SU-DHL-6 (cell line): Measurements from ENCODE around the gene C1orf116.

Experiments used
- H2AFZ ChIP-seq: fragments of 200-600 bp; sonication (generic); 2 replicates; pipeline ENCODE4 v1.6.1; 2014; ENCODE audit warnings: low read depth, mild to moderate bottlenecking, moderate library complexity, mixed read lengths, antibody characterized with exemption, low read length; ENCODE audit not compliant: severe bottlenecking
- H3F3A ChIP-seq: fragments of 200-600 bp; shearing (Covaris generic); 2 replicates; pipeline ENCODE4 v1.6.0; 2016; ENCODE audit warnings: antibody characterized with exemption, mild to moderate bottlenecking; ENCODE audit not compliant: insufficient read depth
- H3K27ac ChIP-seq: fragments of 200-600 bp; sonication (generic); 2 replicates; pipeline ENCODE4 v1.5.1; 2016; ENCODE audit warnings: low read depth, mild to moderate bottlenecking, low read length, moderate library complexity, mixed read lengths
- H3K27me3 ChIP-seq: fragments of 200-600 bp; sonication (generic), shearing (Covaris generic); 2 replicates; pipeline ENCODE4 v1.6.0; 2014; ENCODE audit warnings: mild to moderate bottlenecking, low read length
- H3K36me3 ChIP-seq: fragments of 200-600 bp; sonication (generic); 2 replicates; pipeline ENCODE4 v1.6.1; 2014; ENCODE audit warnings: mild to moderate bottlenecking, low read length, mixed read lengths
- H3K4me2 ChIP-seq: fragments of 300-600, 200-600 bp; shearing (Covaris generic), sonication (generic); 2 replicates; pipeline ENCODE4 v1.6.0; 2014; ENCODE audit warnings: low read length, low read depth, mild to moderate bottlenecking; ENCODE audit not compliant: poor library complexity, severe bottlenecking
- H3K4me3 ChIP-seq: fragments of 200-600 bp; sonication (generic); 2 replicates; pipeline ENCODE4 v1.5.1; 2014; ENCODE audit warnings: antibody characterized with exemption, low read length, mild to moderate bottlenecking, mixed read lengths; ENCODE audit not compliant: insufficient read depth, poor library complexity, severe bottlenecking
- H3K79me2 ChIP-seq: fragments of 200-600 bp; sonication (generic); 2 replicates; pipeline ENCODE4 v1.6.1; 2014; ENCODE audit warnings: mild to moderate bottlenecking, low read length, moderate library complexity; ENCODE audit not compliant: insufficient read depth
- H3K9ac ChIP-seq: fragments of 200-600 bp; sonication (generic); 2 replicates; pipeline ENCODE4 v1.7.0; 2014; ENCODE audit warnings: mild to moderate bottlenecking, low read length
- H3K9me2 ChIP-seq: fragments of 200-600 bp; sonication (generic); replicated peaks from 2 replicates; pipeline ENCODE4 v1.6.1; 2014; ENCODE audit warnings: low read length; ENCODE audit not compliant: insufficient read depth
- H3K9me3 ChIP-seq: fragments of 200-600 bp; sonication (generic); 2 replicates; pipeline ENCODE4 v1.6.1; 2014; ENCODE audit warnings: low read length, mixed read lengths; ENCODE audit not compliant: insufficient read depth
- H4K20me1 ChIP-seq: fragments of 200-600 bp; sonication (generic); 2 replicates; pipeline ENCODE4 v1.6.1; 2014; ENCODE audit warnings: low read depth, mild to moderate bottlenecking, antibody characterized with exemption, low read length, moderate library complexity, mixed read lengths
- EZH2phosphoT487 ChIP-seq: fragments of 200-600 bp; sonication (generic), shearing (Covaris generic); conservative IDR thresholded peaks from 2 replicates; pipeline ENCODE4 v1.6.1; 2018; ENCODE audit warnings: mild to moderate bottlenecking, antibody characterized with exemption, low read length, moderate library complexity, mixed read lengths
- TF ChIP-seq, protein P1 (sequence below): fragments of 200-600 bp; sonication (generic); IDR thresholded peaks from one replicate; pipeline ENCODE4 v1.5.1; 2017; ENCODE audit warnings: antibody characterized with exemption, mild to moderate bottlenecking, low read length, moderate library complexity; ENCODE audit not compliant: insufficient read depth, poor library complexity, severe bottlenecking

C1orf116 gene

DNA sequence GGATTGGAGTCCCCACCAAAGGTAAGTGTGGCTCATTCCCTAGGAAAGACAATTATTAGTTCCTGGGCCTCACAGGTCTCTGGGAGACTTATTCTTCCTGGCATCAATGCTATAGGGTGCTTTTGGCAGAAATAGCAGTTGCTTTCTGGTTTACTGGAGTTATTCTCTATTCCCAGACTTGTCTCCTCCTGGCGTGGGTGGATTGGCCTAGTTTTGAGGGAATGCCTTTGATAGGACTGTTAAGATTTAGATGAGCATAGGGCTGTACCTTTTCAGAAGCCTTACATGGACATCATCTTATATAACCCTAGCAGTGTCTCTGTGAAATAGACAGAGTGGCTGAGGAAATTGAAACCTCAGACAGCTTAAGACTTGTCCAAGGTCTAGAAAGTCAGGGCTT is 29.5 kb upstream of the C1orf116 start:
- no peaks in the 10 kb centered on the region for H3F3A ChIP-seq
- H3K4me3 ChIP-seq = no peak overlapping the region
- no peaks in the 10 kb centered on the region for H3K9me3 ChIP-seq
- no peaks in the 10 kb centered on the region for H3K27me3 ChIP-seq
- H3K9me2 ChIP-seq = no peaks in the 10 kb centered on the region
- no peaks in the 10 kb centered on the region for H4K20me1 ChIP-seq
- H3K4me2 ChIP-seq = no peak overlapping the region
- TF ChIP-seq, protein P1, sequence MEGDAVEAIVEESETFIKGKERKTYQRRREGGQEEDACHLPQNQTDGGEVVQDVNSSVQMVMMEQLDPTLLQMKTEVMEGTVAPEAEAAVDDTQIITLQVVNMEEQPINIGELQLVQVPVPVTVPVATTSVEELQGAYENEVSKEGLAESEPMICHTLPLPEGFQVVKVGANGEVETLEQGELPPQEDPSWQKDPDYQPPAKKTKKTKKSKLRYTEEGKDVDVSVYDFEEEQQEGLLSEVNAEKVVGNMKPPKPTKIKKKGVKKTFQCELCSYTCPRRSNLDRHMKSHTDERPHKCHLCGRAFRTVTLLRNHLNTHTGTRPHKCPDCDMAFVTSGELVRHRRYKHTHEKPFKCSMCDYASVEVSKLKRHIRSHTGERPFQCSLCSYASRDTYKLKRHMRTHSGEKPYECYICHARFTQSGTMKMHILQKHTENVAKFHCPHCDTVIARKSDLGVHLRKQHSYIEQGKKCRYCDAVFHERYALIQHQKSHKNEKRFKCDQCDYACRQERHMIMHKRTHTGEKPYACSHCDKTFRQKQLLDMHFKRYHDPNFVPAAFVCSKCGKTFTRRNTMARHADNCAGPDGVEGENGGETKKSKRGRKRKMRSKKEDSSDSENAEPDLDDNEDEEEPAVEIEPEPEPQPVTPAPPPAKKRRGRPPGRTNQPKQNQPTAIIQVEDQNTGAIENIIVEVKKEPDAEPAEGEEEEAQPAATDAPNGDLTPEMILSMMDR = no peak
- TF ChIP-seq EZH2phosphoT487 = no peak
- H3K79me2 ChIP-seq = no peaks in the 10 kb centered on the region
- H3K9ac ChIP-seq = no peak overlapping the region
- no peak overlapping the region for H3K27ac ChIP-seq
- H3K36me3 ChIP-seq = no peaks in the 10 kb centered on the region
- H2AFZ ChIP-seq = no peak overlapping the region

DNA sequence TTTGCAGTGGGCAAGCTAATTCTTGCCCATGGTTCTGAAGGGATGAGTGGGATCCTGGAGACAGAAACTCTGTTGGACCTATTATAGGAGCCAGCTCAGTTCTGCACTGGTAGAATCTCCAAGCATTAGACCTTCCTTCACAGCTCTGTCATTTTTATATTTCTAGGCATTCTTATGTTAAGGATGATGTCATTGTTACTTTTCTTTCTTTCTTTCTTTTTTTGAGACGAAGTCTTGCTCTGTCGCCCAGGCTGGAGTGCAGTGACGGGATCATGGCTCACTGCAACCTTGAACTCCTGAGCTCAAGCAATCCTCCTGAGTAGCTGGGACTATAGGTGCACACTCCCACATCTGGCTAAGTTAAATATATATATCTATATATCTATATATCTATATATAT is 28.0 kb upstream of the C1orf116 start:
- H3K79me2 ChIP-seq = no peaks in the 10 kb centered on the region
- no peak overlapping the region for H2AFZ ChIP-seq
- H3K9me2 ChIP-seq = no peaks in the 10 kb centered on the region
- H3K4me2 ChIP-seq = no peak overlapping the region
- no peak overlapping the region for H3K27ac ChIP-seq
- no peaks in the 10 kb centered on the region for H4K20me1 ChIP-seq
- no peak overlapping the region for H3K9ac ChIP-seq
- no peaks in the 10 kb centered on the region for H3F3A ChIP-seq
- TF ChIP-seq EZH2phosphoT487 = no peak
- TF ChIP-seq, protein P1 = no peak
- H3K9me3 ChIP-seq = no peaks in the 10 kb centered on the region
- H3K4me3 ChIP-seq = no peak overlapping the region
- no peaks in the 10 kb centered on the region for H3K27me3 ChIP-seq
- H3K36me3 ChIP-seq = no peaks in the 10 kb centered on the region

DNA sequence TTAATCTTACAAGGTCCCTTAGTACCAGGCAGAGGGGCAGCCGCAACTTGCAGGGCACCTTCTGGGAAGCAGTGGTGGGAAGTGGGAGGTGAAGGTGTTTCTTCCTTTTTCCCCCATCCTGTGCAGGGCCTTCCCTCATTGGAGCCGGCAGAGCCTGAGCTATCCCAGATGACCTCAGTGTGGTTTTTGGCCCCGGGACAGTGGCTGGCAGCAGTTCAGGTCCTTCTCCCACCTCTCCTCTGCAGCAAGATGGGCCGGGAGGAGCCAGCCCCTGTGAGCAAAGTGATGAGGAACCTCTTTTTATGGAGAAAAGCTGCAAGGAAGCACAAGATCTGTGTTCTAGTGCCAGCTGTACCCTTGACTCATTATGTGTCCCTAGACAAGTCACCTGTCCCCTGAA is 27.3 kb upstream of the C1orf116 start:
- H3F3A ChIP-seq = no peaks in the 10 kb centered on the region
- no peak overlapping the region for H3K27ac ChIP-seq
- H3K9me2 ChIP-seq = no peaks in the 10 kb centered on the region
- H3K4me2 ChIP-seq = no peak overlapping the region
- no peaks in the 10 kb centered on the region for H3K79me2 ChIP-seq
- H2AFZ ChIP-seq = no peak overlapping the region
- no peaks in the 10 kb centered on the region for H3K27me3 ChIP-seq
- no peaks in the 10 kb centered on the region for H3K36me3 ChIP-seq
- no peaks in the 10 kb centered on the region for H3K9me3 ChIP-seq
- H3K9ac ChIP-seq = no peak overlapping the region
- TF ChIP-seq, protein P1 = no peak
- no peak for TF ChIP-seq EZH2phosphoT487
- no peak overlapping the region for H3K4me3 ChIP-seq
- H4K20me1 ChIP-seq = no peaks in the 10 kb centered on the region
